ENCODE data around the gene LNX2.

Gene LNX2

DNA sequence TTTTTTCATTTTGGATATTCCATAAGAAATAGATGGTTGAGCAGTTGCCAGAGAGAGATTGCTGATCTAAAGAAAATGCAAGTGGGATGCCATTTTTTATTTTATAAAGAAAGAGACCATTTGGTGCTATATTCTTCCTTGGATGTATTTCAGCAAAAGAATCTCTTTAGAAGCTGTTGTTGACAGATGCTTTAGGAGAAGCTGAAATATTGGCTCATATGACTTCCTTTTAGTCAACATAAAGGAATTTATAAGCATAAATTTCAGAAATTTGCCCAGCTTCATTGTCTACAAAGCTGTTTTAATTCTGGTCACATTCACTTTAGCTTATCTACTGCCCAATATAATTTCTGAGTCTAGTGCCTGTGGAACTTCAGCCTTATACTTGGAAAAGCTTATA, 38.2 kb upstream of the LNX2 start:
- no peaks in the 10 kb centered on the region for H3K9me3 ChIP-seq (ENCODE audit: control insufficient read depth, low read length)
- H3K36me3 ChIP-seq (ENCODE audit: control insufficient read depth, insufficient read depth, low read length): peaks cover 10% of the 10 kb centered on the region
- H3K4me1 ChIP-seq (ENCODE audit: control insufficient read depth, insufficient read depth, low read length, poor library complexity, severe bottlenecking): no peaks in the 10 kb centered on the region
- H3K27ac ChIP-seq (ENCODE audit: low read depth, low read length, severe bottlenecking): no peak overlapping the region
- no peak overlapping the region for H3K4me3 ChIP-seq (ENCODE audit: extremely low read depth, insufficient read depth, low read length, poor library complexity, severe bottlenecking)

DNA sequence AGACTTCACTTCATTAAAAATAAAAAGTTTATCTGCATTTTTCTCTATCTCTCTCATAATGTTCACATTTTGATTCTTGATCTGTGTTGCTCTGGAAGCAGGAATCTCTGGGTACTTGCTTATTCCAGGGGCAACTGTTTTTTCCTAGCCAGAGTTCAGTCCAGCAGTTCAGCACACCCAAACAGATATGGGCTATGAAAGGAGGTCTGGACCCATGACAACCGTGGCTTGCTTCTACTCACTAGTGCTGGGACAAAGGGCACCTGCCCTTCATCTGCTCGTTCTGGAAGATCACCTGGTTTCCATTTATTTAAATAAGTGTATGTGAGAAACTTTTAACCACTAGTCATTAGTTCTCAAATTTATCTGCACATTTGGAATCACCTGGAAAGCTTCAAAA, 37.4 kb upstream of the LNX2 start:
- Histone ChIP-seq H3K27ac (ENCODE audit: low read depth, low read length, severe bottlenecking) (no peak overlapping the region), H3K4me1 (ENCODE audit: control insufficient read depth, insufficient read depth, low read length, poor library complexity, severe bottlenecking) (no peaks in the 10 kb centered on the region), H3K9me3 (ENCODE audit: control insufficient read depth, low read length) (no peaks in the 10 kb centered on the region), H3K36me3 (ENCODE audit: control insufficient read depth, insufficient read depth, low read length) (peaks cover 10% of the 10 kb centered on the region), H3K4me3 (ENCODE audit: extremely low read depth, insufficient read depth, low read length, poor library complexity, severe bottlenecking) (no peak overlapping the region)
- 88% methylated on average over 1 of the region's 2 CpGs; no CpG with 5 or more reads in 1 of the 2 experiments for WGBS, 2 experiments (ENCODE audit: insufficient coverage in 2 of 2)

DNA sequence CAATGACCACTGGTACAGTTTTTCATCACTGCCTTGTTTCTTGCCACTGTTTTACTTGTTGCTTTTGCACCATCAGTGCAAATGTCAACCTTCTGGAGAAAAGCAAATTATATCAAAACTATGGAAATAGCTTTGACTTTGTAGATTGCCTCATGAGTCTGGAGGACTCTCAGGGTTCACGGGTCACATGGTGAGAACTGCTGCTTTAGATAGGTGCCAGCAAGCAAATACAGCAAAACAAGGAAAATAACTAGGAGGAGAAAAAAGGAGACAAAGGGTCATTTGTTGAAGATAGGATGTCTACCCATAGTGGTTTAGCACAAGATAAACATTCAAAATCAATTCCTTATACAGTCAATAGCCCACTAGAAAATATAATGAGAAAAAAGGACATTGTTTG, 34.5 kb upstream of the LNX2 start:
- 88 to 100% methylated on average over 1 of the region's 1 CpG for WGBS, 2 experiments (ENCODE audit: insufficient coverage in 2 of 2)
- Histone ChIP-seq H3K4me3 (ENCODE audit: extremely low read depth, insufficient read depth, low read length, poor library complexity, severe bottlenecking) (no peak overlapping the region), H3K4me1 (ENCODE audit: control insufficient read depth, insufficient read depth, low read length, poor library complexity, severe bottlenecking) (no peaks in the 10 kb centered on the region), H3K36me3 (ENCODE audit: control insufficient read depth, insufficient read depth, low read length) (peaks cover 23% of the 10 kb centered on the region), H3K27ac (ENCODE audit: low read depth, low read length, severe bottlenecking) (no peak overlapping the region), H3K9me3 (ENCODE audit: control insufficient read depth, low read length) (peaks cover 6% of the 10 kb centered on the region)

DNA sequence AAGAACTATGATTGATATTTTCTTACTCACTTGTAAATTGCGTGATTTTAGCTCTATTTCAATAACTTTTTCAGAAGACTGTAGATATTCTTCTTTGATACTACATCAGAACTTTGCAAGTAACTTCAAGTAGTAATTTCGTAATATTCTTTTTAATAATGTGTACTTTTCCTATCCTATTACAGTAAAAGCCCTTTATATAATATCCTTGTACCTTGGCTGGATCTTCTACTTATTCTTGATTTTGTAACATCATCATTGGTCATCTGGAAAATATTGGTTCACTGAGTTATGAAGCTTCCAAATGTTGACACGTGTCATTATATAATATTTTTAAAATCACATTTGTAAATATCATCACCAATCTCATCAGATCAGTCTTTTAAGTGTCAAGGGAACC, 33.7 kb upstream of the LNX2 start:
- WGBS, 2 experiments (ENCODE audit: insufficient coverage in 2 of 2): no CpG with 5 or more reads among the region's 3 CpGs
- Histone ChIP-seq H3K36me3 (ENCODE audit: control insufficient read depth, insufficient read depth, low read length) (peaks cover 24% of the 10 kb centered on the region), H3K4me3 (ENCODE audit: extremely low read depth, insufficient read depth, low read length, poor library complexity, severe bottlenecking) (no peak overlapping the region), H3K9me3 (ENCODE audit: control insufficient read depth, low read length) (peaks cover 9% of the 10 kb centered on the region), H3K27ac (ENCODE audit: low read depth, low read length, severe bottlenecking) (no peak overlapping the region), H3K4me1 (ENCODE audit: control insufficient read depth, insufficient read depth, low read length, poor library complexity, severe bottlenecking) (no peaks in the 10 kb centered on the region)

DNA sequence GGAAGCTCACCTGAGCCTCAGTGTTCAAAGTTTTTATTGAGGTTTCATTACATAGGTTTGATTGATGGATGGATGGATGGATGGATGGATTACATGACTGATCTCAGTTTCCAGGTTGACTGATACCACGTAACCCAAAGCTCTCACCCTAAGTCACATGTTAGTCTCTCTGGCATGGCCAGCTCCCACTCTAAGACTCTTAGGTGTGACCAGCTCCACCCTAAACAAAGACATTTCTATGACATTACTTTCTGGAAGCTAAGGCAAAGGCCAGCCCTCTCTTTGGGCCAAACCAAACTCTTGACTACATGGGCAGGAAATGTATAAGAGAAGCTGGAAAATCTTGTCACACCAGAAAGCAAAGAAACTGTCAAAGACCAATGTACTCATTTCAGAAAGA, 30.0 kb upstream of the LNX2 start:
- Histone ChIP-seq H3K36me3 (ENCODE audit: control insufficient read depth, insufficient read depth, low read length) (peaks cover 37% of the 10 kb centered on the region), H3K9me3 (ENCODE audit: control insufficient read depth, low read length) (peaks cover 12% of the 10 kb centered on the region), H3K4me3 (ENCODE audit: extremely low read depth, insufficient read depth, low read length, poor library complexity, severe bottlenecking) (no peak overlapping the region), H3K4me1 (ENCODE audit: control insufficient read depth, insufficient read depth, low read length, poor library complexity, severe bottlenecking) (no peaks in the 10 kb centered on the region), H3K27ac (ENCODE audit: low read depth, low read length, severe bottlenecking) (no peak overlapping the region)
- 60 to 100% methylated on average over 1 of the region's 1 CpG for WGBS, 2 experiments (ENCODE audit: insufficient coverage in 2 of 2)

DNA sequence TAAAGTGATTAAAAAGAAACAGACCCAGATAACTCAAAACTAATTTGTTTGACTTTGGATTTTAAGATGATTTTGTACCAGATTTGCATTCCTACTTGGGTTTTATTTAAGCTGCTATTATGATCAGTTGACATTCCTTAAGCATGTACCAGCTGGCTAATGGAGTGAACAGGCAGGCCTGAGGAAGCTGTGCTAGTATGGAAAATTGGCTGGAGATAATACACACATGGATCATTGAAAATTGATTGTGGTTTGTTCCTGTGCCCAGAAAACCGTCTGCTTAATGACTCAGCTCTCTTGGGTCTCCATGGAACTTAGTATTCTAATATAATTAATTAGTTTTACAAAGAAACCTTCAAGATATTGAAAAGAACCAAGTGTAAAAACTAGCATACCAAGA, 24.0 kb upstream of the LNX2 start:
- H3K36me3 ChIP-seq (ENCODE audit: control insufficient read depth, insufficient read depth, low read length): peaks cover 16% of the 10 kb centered on the region
- H3K27ac ChIP-seq (ENCODE audit: low read depth, low read length, severe bottlenecking): no peak overlapping the region
- no CpG with 5 or more reads among the region's 1 CpG for WGBS, 2 experiments (ENCODE audit: insufficient coverage in 2 of 2)
- H3K4me3 ChIP-seq (ENCODE audit: extremely low read depth, insufficient read depth, low read length, poor library complexity, severe bottlenecking): no peak overlapping the region
- peaks cover 3% of the 10 kb centered on the region for H3K9me3 ChIP-seq (ENCODE audit: control insufficient read depth, low read length)
- peaks cover 9% of the 10 kb centered on the region for H3K4me1 ChIP-seq (ENCODE audit: control insufficient read depth, insufficient read depth, low read length, poor library complexity, severe bottlenecking)

DNA sequence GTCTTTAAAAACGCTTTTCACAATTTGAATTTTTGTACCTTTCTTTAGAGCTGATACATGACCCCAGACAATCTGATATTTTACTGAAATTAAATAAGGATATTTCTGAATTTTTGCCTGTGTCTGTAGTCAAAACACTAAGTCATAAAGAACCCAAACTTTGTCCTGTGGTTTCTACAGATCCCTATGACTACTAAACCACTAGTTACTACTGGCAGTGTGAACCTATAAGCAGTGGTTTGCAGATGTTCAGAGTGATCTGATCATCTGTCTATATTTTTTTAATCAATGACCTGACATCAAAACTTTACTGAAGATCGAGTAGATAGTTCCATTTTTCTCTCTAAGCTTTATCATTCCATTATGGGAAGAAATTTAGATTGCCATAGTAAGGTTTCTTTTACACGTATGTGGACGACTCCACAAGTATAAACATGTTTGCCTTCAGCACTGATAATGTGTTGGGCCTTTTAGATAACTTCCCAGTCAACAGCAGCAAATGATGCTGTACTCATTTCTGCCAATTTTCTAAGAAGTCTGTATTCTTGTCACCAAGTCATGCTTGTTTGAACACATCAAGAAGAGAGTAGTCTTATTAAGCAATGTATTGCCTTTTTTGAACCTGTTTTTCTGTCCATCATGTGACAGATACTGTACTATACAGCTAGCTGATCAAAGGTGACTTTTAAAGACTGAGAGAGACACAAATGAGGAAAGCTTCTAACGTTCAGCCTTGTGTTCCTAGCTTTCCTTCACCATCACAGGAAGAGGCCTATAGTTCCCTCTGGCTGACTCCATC, 23.2 kb upstream of the LNX2 start:
- 83% methylated on average over 2 of the region's 5 CpGs; no CpG with 5 or more reads in 1 of the 2 experiments for WGBS, 2 experiments (ENCODE audit: insufficient coverage in 2 of 2)
- Histone ChIP-seq H3K4me3 (ENCODE audit: extremely low read depth, insufficient read depth, low read length, poor library complexity, severe bottlenecking) (no peak overlapping the region), H3K9me3 (ENCODE audit: control insufficient read depth, low read length) (peaks cover 3% of the 10 kb centered on the region), H3K27ac (ENCODE audit: low read depth, low read length, severe bottlenecking) (no peak overlapping the region), H3K36me3 (ENCODE audit: control insufficient read depth, insufficient read depth, low read length) (peaks cover 9% of the 10 kb centered on the region), H3K4me1 (ENCODE audit: control insufficient read depth, insufficient read depth, low read length, poor library complexity, severe bottlenecking) (peaks cover 9% of the 10 kb centered on the region)

DNA sequence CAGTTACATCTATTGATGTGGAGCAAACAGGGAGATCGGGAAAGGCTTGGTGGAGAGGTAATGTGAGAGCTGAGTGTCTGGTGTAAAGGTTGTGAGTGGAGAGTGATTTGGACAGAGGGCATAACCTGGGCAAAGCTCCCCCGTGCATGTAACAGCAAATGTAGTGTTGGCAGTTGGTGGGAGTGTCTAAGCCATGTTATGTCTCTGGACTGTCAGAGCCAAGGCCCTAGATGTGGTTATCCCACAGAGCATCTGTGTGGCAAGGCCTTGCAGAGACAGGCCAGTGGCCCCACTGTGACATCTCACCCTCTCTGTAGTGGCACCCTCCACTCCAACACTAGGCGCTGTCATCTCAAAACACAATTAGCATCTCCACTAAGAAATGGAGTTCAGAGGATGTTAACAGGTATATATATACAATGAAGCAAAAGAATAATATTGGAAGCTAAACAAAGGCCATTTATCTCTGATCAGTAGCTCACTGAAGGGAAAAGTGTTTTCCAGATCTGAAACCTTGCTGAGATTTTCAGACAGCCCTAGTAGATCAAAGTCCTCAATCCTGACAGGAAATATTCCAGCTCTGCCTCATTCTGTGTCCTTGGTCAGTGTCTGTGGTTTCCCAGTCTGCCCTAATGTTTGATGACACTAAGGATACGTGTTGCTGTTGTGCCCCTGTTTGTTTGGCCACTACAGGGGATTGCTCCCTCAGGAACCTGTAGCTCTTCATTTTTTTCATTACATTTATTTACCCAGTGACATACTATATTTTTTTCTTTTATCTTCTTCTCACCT, 21.6 kb upstream of the LNX2 start:
- H3K36me3 ChIP-seq (ENCODE audit: control insufficient read depth, insufficient read depth, low read length): peaks cover 3% of the 10 kb centered on the region
- no peak overlapping the region for H3K4me3 ChIP-seq (ENCODE audit: extremely low read depth, insufficient read depth, low read length, poor library complexity, severe bottlenecking)
- H3K27ac ChIP-seq (ENCODE audit: low read depth, low read length, severe bottlenecking): no peak overlapping the region
- 88 to 92% methylated on average over 2 to 3 of the region's 4 CpGs for WGBS, 2 experiments (ENCODE audit: insufficient coverage in 2 of 2)
- H3K4me1 ChIP-seq (ENCODE audit: control insufficient read depth, insufficient read depth, low read length, poor library complexity, severe bottlenecking): peaks cover 9% of the 10 kb centered on the region
- no peaks in the 10 kb centered on the region for H3K9me3 ChIP-seq (ENCODE audit: control insufficient read depth, low read length)

DNA sequence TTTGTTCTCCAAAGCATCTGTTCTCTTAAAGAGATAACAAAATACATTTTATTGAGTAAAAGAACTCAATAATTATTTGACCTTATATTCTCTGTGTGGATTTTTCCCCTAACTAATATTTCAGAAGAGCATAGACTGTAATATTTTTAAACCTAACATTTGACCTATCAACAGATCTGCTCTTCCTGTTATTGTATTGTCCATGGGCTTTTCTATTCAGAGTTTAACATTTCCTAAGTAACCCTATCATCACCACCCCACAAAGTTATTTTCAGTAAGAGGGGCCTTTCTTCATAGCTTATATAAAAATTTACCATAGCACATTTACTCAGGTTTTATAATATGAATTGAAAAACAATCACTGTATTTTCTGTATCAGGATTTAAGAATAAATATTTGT, 18.9 kb upstream of the LNX2 start:
- peaks cover 3% of the 10 kb centered on the region for H3K36me3 ChIP-seq (ENCODE audit: control insufficient read depth, insufficient read depth, low read length)
- H3K9me3 ChIP-seq (ENCODE audit: control insufficient read depth, low read length): no peaks in the 10 kb centered on the region
- peaks cover 6% of the 10 kb centered on the region for H3K4me1 ChIP-seq (ENCODE audit: control insufficient read depth, insufficient read depth, low read length, poor library complexity, severe bottlenecking)
- H3K27ac ChIP-seq (ENCODE audit: low read depth, low read length, severe bottlenecking): no peak overlapping the region
- H3K4me3 ChIP-seq (ENCODE audit: extremely low read depth, insufficient read depth, low read length, poor library complexity, severe bottlenecking): no peak overlapping the region

DNA sequence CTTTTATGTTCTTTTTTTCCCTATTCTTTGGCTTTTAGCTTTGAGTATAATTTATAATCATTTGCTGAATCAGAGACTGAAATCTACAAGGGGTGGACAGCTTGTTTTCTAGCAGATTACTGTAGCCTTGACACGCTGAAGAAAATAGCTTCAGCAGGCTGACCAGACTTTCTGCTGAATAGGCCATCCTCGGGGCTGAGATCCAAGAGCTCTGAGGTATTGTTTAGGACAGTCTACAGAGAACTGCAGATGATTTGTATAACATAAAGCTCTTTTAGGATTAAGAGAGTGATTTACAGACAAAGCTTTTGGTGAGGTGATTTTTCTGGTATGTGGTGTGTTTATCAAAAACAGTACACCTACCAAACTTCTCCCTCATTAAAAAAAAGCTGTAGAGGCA, 18.2 kb upstream of the LNX2 start:
- H3K4me1 ChIP-seq (ENCODE audit: control insufficient read depth, insufficient read depth, low read length, poor library complexity, severe bottlenecking): peaks cover 6% of the 10 kb centered on the region
- WGBS, 2 experiments (ENCODE audit: insufficient coverage in 2 of 2): 78 to 93% methylated on average over 2 of the region's 2 CpGs
- H3K27ac ChIP-seq (ENCODE audit: low read depth, low read length, severe bottlenecking): no peak overlapping the region
- H3K36me3 ChIP-seq (ENCODE audit: control insufficient read depth, insufficient read depth, low read length): peaks cover 7% of the 10 kb centered on the region
- no peaks in the 10 kb centered on the region for H3K9me3 ChIP-seq (ENCODE audit: control insufficient read depth, low read length)
- H3K4me3 ChIP-seq (ENCODE audit: extremely low read depth, insufficient read depth, low read length, poor library complexity, severe bottlenecking): no peak overlapping the region

DNA sequence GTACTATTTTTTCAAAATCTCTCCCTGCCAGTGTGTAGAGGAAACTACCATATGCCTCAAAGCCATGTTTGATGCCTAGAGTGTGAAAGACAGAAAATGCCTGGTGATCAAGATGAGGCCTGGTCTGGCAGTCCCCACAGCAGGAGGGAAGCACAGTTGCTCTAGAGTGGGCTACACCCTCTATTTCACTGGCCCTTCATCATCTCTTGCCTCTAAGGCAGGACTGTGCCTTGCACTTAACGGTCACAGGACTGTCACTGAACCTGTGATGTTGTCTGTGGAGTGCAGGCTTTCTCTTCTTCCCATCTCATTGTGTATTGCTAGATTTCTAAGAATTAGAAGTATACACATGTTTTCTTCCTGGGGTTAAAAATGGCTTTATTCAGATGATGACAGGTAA, 17.7 kb upstream of the LNX2 start:
- Histone ChIP-seq H3K27ac (ENCODE audit: low read depth, low read length, severe bottlenecking) (no peak overlapping the region), H3K4me1 (ENCODE audit: control insufficient read depth, insufficient read depth, low read length, poor library complexity, severe bottlenecking) (peaks cover 6% of the 10 kb centered on the region), H3K36me3 (ENCODE audit: control insufficient read depth, insufficient read depth, low read length) (peaks cover 12% of the 10 kb centered on the region), H3K4me3 (ENCODE audit: extremely low read depth, insufficient read depth, low read length, poor library complexity, severe bottlenecking) (no peak overlapping the region), H3K9me3 (ENCODE audit: control insufficient read depth, low read length) (no peaks in the 10 kb centered on the region)
- WGBS, 2 experiments (ENCODE audit: insufficient coverage in 2 of 2): no CpG with 5 or more reads among the region's 1 CpG

All from mesodermal cell (in vitro differentiated cells).